ENCODE measurements around the gene TESMIN.

The TESMIN gene

GRCh38 chr11:68751331-68751856 lies at the start of gene TESMIN:
Gene TESMIN, minus strand, starts transcription at chr11:68751520. Its CDS starts 860 bp downstream, at chr11:68750660.
- peak; percentile 81 for DNase-seq

GRCh38 chr11:68798221-68798813 lies 47.0 kb upstream of the TESMIN start:
- no peak for DNase-seq

- DNase-seq: no peak
Observed at GRCh38 chr11:68796801-68797200, 45.5 kb upstream of the TESMIN start.

- no peak for DNase-seq
Observed at GRCh38 chr11:68792400-68792966, 41.2 kb upstream of the TESMIN start.

GRCh38 chr11:68784653-68785052 lies 33.3 kb upstream of the TESMIN start:
- no peak for DNase-seq

- DNase-seq: no peak
Observed at GRCh38 chr11:68783216-68783821, 32.0 kb upstream of the TESMIN start.

GRCh38 chr11:68782711-68783110 lies 31.4 kb upstream of the TESMIN start:
- no peak for DNase-seq

GRCh38 chr11:68780829-68781228 lies 29.5 kb upstream of the TESMIN start:
- no peak for DNase-seq

GRCh38 chr11:68778205-68778604 lies 26.9 kb upstream of the TESMIN start:
- DNase-seq: no peak

- no peak for DNase-seq
Observed at GRCh38 chr11:68776442-68777235, 25.3 kb upstream of the TESMIN start.

- DNase-seq: no peak
Observed at GRCh38 chr11:68775951-68776388, 24.6 kb upstream of the TESMIN start.

GRCh38 chr11:68774194-68774585 lies 22.9 kb upstream of the TESMIN start:
- DNase-seq: no peak

GRCh38 chr11:68773521-68774193 lies 22.3 kb upstream of the TESMIN start:
- no peak for DNase-seq

GRCh38 chr11:68772936-68773335 lies 21.6 kb upstream of the TESMIN start:
- DNase-seq: no peak

- DNase-seq: no peak
Observed at GRCh38 chr11:68770781-68771180, 19.5 kb upstream of the TESMIN start.

- no peak for DNase-seq
Observed at GRCh38 chr11:68767672-68768071, 16.4 kb upstream of the TESMIN start.

- no peak for DNase-seq
Observed at GRCh38 chr11:68766786-68767185, 15.5 kb upstream of the TESMIN start.

GRCh38 chr11:68764746-68765145 lies 13.4 kb upstream of the TESMIN start:
- DNase-seq: no peak

- no peak for DNase-seq
Observed at GRCh38 chr11:68763926-68764657, 12.8 kb upstream of the TESMIN start.

- no peak for DNase-seq
Observed at GRCh38 chr11:68763181-68763721, 11.9 kb upstream of the TESMIN start.

GRCh38 chr11:68762481-68762880 lies 11.2 kb upstream of the TESMIN start:
- no peak for DNase-seq

GRCh38 chr11:68761801-68762200 lies 10.5 kb upstream of the TESMIN start:
- DNase-seq: no peak

Measured in NCI-H1048 (cell line).